Measurements from ENCODE around the gene UBA6.
"Not testable (repeated sequence)": the region's sequence is repeated elsewhere in the genome, so short reads cannot be mapped to it uniquely, and the experiment has no call there.

The UBA6 gene

DNA sequence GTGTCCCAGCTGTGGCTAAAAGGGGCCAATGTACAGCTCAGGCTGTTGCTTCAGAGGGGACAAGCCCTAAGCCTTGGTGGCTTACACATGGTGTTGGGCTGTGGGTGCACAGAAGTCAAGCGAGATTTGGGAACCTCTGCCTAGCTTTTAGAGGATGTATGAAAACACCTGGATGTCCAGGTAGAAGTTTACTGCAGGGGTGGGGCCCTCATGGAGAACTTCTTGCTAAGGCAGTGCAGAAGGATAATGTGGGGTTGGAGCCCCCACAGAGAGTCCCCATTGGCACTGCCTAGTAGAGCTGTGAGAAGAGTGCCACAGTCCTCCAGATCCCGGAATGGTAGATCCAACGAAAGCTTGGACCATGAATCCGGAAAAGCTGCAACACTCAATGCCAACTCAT lies 40.5 kb downstream of the UBA6 start:
- DNase-seq (ENCODE audit: low read depth): no peak

- DNase-seq (ENCODE audit: low read depth): no peak
Observed at GRCh38 chr4:67659065-67659464, 41.9 kb downstream of the UBA6 start.

- no peak for DNase-seq (ENCODE audit: low read depth)
Observed at GRCh38 chr4:67658302-67658701, 42.7 kb downstream of the UBA6 start.

DNA sequence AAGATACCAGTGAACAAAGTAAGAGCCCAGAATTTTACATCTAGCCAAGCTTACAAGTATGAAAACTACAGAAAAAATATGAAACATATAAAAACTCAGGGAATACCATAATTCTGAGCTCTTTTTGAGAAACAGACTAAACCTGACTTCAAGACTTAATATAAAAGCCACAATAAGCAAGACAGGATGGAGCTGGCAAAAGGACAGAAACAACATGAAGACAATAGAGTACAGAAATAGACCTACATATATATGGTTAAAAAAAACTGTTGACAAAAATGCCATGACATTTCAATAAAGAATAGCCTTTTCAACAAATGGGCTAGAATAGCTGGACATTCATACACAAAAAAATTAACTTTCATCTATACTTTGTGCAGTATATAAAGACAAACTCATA lies 49.4 kb downstream of the UBA6 start:
- no peak for DNase-seq (ENCODE audit: low read depth)

DNA sequence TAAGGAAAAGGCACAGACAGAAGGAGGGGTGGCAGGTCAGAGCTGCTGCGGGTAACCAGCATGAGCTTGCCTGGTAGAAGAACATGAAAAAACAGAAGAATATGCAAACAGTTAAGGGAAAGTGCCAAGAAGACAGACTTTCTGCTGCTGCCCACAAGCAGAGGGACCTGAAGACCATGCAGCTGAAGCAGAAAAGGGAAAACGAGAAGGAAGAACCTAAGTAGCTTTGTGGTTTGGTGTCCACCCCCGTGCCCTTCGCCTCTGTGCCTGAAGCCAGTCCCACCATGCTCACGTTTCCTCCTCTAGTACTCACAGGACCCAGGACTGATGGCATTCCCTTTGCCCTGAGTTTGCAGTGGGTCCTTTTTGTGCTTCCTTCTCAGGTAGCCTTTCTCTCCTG lies 62.8 kb downstream of the UBA6 start:
- DNase-seq (ENCODE audit: low read depth): no peak

DNA sequence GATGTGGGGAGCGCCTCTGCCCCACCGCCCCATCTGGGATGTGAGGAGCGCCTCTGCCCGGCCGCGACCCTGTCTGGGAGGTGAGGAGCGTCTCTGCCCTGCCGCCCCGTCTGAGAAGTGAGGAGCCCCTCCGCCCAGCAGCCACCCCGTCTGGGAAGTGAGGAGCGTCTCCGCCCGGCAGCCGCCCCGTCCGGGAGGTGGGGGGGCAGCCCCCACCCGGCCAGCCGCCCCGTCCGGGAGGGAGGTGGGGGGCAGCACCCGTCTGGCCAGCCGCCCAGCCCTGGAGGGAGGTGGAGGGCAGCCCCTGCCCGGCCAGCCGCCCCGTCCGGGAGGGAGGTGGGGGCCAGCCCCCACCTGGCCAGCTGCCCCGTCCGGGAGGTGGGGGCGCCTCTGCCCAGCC lies 64.0 kb downstream of the UBA6 start:
- DNase-seq (ENCODE audit: low read depth): not testable (repeated sequence)

DNA sequence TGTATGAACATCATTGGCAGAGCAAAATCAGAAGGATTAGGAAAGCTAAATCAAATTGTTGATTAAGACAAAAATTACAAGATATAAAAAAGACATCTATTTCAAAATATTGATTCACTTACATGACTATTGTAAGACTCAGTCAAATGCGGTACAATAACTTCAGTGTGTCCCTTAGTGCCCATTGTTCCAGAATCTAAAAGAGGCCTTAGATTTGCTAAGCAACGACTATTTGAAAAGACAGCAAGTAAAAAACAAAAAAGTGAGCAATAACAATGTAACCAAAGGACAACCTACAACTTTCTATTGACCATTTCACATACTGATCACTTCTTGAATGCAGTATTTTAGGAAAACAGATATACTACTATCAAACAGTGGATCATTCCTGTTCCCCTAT lies 65.6 kb downstream of the UBA6 start:
- DNase-seq (ENCODE audit: low read depth): no peak

DNA sequence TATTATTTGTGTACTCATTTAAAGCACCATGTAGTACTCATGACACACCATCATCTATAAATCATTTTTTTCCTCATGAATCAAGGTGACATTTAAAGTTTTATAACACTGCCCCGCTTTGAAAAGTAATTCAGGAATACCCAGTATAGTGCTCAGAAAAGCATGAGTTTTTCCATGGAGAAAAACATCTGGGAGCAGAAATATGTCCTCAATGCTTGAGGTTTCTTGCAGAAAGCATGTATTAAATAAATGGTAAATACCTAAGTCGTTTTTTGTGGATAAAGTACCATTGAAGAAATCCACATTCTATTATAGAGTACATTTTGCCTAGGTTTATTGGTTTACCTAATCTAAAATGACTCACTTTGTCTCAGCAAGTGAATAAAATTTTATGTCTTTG lies 66.2 kb downstream of the UBA6 start:
- DNase-seq (ENCODE audit: low read depth): no peak

- DNase-seq (ENCODE audit: low read depth): no peak
Observed at GRCh38 chr4:67632492-67632891, 68.5 kb downstream of the UBA6 start.

- no peak for DNase-seq (ENCODE audit: low read depth)
Observed at GRCh38 chr4:67624939-67625338, 76.0 kb downstream of the UBA6 start.

DNA sequence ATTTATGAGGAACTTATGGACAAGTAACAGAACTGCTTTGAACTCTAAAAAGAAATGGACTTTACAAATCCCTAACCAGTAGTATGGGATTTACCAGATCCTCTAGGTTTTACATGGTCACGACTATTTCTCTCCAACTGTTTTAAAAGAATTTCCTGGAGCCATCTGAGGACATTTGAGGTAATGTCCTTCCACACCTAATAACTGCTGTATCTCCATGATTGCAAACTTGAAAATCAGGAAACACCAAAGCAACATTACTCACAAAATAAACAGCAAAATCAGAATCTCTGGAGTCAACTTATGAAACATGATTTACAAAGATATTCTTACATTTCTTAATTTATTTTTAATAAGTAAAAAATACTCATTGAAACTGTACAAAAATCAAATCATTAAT lies 84.5 kb downstream of the UBA6 start:
- no peak for DNase-seq (ENCODE audit: low read depth)

- no peak for DNase-seq (ENCODE audit: low read depth)
Observed at GRCh38 chr4:67615119-67615518, 85.8 kb downstream of the UBA6 start.

DNA sequence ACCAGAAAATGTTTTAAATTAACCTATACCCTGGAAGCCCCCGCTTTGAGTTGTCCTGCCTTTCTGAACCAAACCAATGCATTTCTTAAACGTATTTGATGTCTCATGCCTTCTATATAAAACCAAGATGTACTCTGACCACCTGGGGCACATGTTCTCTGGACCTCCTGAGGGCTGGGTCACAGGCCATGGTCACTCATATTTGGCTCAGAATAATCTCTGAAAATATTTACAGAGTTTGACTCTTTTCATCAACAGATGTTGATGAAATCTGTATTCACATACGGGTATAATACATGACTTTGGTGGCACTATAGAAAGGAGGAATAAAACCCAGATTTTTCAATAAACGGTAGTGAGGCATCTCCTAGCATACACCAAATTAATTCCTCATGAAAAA lies 86.8 kb downstream of the UBA6 start:
- no peak for DNase-seq (ENCODE audit: low read depth)

DNA sequence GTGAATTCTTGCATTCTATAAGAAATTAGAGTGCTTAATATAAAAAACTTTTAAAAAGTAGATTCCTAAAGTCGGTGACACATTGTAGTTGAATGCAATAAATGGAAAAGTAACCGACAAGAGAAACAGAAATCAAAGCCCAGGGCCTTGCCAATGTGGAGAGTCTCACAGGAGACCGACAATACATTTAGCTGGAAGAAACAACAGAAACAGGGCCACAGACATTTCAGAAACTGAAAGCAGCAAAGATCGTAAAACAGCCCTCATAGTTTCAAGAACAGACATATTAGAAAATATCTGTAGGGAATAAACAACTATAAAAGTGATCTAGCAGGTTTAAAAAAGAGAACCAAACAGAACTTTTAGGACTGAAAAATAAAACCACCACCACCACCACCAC lies 92.9 kb downstream of the UBA6 start:
- DNase-seq (ENCODE audit: low read depth): no peak

- DNase-seq (ENCODE audit: low read depth): no peak
Observed at GRCh38 chr4:67604749-67605148, 96.2 kb downstream of the UBA6 start.

DNA sequence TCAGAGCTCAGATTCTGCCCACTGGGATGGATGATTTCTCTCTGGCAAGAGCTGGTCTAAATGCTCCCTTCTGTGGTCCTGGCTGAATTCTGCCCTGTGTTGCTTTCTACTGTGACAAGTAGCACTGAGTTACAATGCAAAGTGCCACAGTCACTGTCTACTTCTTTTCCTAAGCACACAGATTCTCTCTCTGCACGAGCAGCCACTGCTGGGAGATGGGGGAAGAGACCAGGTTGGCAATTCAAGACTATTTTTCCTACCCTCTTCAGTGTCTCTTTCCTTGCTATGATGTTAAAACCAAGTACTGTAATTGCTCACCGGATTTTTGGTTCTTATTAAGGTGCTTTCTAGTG lies 97.0 kb downstream of the UBA6 start:
- DNase-seq (ENCODE audit: low read depth): no peak

DNA sequence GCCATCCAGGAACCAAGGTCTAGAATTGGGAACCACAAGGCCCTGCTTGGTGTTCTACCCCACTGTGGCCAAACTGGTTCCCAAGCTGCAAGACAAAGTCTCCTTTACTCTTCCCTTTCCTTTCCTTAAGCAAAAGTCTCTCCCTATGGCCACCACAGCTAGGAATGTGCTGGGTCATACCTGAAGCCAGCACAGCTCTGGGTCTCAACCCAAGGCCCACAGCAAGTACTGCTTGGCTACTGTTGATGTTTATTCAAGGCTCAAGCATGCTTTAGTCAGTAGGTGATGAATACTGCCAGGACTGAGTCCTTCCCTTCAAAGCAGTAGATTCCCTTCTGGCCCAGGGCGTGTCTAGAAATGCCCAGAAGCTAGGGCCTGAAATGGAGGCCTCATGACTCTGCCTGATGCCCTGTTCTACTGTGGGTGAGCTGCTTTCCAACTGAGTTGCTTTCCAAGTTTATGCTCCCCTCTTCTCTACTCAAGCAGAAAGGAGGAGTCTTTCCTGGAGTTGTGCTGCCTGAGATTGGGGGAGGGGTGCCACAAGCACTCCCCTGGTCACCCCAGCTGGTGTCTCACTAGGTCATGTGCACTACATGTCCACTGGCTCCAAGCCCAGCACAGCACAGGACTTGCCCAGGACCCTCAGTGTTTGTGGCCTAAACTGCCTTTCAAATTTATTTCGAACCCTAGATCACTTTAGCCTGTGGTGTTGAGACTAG lies 97.5 kb downstream of the UBA6 start:
- DNase-seq (ENCODE audit: low read depth): no peak

DNA sequence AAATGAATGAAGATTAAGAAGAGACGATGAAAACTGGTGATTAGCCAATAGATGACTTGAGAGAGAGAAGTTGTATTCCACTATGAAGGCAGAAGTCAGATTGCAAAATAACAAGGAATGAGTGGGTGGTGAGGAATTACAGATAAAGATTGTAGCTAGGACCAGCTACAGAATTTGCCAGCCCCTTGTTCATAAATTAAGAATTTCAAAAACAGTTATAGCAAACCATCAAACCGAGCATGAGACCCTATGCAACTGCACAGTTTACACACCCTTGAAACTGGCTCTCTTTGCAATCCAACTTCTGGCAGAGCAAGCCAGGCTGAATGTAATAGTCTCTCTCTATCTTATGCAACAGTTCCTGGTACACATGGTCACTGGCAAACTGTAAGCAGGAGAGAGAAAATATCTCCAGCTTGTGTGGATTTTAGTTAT lies 107.2 kb downstream of the UBA6 start:
- no peak for DNase-seq (ENCODE audit: low read depth)

- DNase-seq (ENCODE audit: low read depth): no peak
Observed at GRCh38 chr4:67587156-67587555, 113.8 kb downstream of the UBA6 start.

GRCh38 chr4:67584496-67584895 lies 116.5 kb downstream of the UBA6 start:
- no peak for DNase-seq (ENCODE audit: low read depth)

DNA sequence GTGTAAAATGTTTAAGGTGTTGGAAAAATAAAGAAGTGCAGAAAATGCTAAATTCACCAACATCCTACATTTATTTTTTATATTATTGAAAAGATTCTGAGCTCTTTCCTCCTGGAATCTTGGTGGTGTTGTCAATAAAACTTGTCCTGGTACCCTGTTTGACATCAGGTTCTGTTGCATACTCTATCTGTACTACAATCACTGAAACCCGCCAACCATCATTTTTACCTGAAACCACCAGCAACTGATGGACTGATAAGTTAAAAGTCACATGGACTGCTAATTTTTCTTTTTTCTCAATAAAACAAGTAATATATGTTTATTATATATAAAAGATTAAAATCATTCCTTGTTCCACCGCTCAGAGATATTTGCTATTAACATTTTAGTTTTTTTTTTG lies 119.0 kb downstream of the UBA6 start:
- DNase-seq (ENCODE audit: low read depth): no peak

- DNase-seq (ENCODE audit: low read depth): no peak
Observed at GRCh38 chr4:67581208-67581857, 119.6 kb downstream of the UBA6 start.

DNA sequence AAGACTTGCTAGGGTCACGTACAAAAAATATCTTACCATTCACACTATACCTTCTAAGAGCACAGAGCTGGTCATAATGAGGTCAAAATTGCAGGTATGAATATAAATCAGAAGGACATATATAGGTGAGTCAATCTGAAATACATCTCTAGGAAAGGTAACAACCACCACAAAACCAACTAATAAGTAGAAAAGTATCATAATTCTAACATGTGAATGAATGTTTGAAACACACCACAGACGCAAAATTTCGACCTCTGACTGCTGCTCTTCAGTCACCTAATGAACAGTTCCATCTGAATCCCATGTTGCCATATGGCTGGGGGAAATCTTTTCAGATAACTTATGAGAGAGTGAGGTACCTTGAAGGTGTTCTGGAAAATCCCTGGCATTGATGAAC lies 120.4 kb downstream of the UBA6 start:
- DNase-seq (ENCODE audit: low read depth): no peak

- no peak for DNase-seq (ENCODE audit: low read depth)
Observed at GRCh38 chr4:67576538-67576937, 124.4 kb downstream of the UBA6 start.

Measured in stimulated activated CD8-positive, alpha-beta memory T cell treated with anti-CD3 and anti-CD28 coated beads, Interleukin-15, amount 100 ng/mL, for 24 hours (primary cell).